Rectal smooth muscle tissue (tissue), 1 donor: ENCODE measurements around the gene FAM229B.
"Not testable (repeated sequence)": the region's sequence is repeated elsewhere in the genome, so short reads cannot be mapped to it uniquely, and the experiment has no call there.

Experiments used
- H3K27ac ChIP-seq: one replicate; pipeline ENCODE4 v1.7.0; 2013; ENCODE audit warnings: low read depth, low read length, inconsistent platforms
- H3K27me3 ChIP-seq: one replicate; pipeline ENCODE4 v1.7.0; 2013; ENCODE audit warnings: low read length; ENCODE audit not compliant: control insufficient read depth, insufficient read depth
- H3K36me3 ChIP-seq: one replicate; pipeline ENCODE4 v1.7.0; 2013; ENCODE audit warnings: low read length; ENCODE audit not compliant: control insufficient read depth, insufficient read depth
- H3K4me1 ChIP-seq: one replicate; pipeline ENCODE4 v1.7.0; 2013; ENCODE audit warnings: low read length; ENCODE audit not compliant: control insufficient read depth, insufficient read depth
- H3K4me3 ChIP-seq: one replicate; pipeline ENCODE4 v1.7.0; 2013; ENCODE audit warnings: low read length
- H3K9ac ChIP-seq: one replicate; pipeline ENCODE4 v1.7.0; 2013; ENCODE audit warnings: low read length

The FAM229B gene

GRCh38 chr6:112087136-112087911, at the start of gene FAM229B, which contains the start of gene TUBE1:
FAM229B (plus strand) TSS chr6:112087591; CDS start chr6:112099284, 11,693 bp downstream.
TUBE1 (minus strand) TSS chr6:112087482; CDS start chr6:112087434, 48 bp downstream.
- H3K4me3 ChIP-seq: peak within 1 kb of the TSS; percentile 93
- H3K36me3 ChIP-seq: peaks cover 4% of the 10 kb centered on the region
- H3K4me1 ChIP-seq: peaks cover 5% of the 10 kb centered on the region
- peak within 1 kb of the TSS; percentile 84 for H3K27ac ChIP-seq
- H3K9ac ChIP-seq: peak within 1 kb of the TSS; percentile 68
- no peaks in the 10 kb centered on the region for H3K27me3 ChIP-seq

GRCh38 chr6:112037783-112038216, 49.6 kb upstream of the FAM229B start:
- H3K27me3 ChIP-seq: peaks cover 2% of the 10 kb centered on the region
- H3K27ac ChIP-seq: no peak overlapping the region
- H3K4me3 ChIP-seq: no peak overlapping the region
- peaks cover 5% of the 10 kb centered on the region for H3K4me1 ChIP-seq
- H3K36me3 ChIP-seq: no peaks in the 10 kb centered on the region
- no peak overlapping the region for H3K9ac ChIP-seq

GRCh38 chr6:112038268-112038667, 49.1 kb upstream of the FAM229B start:
- no peak overlapping the region for H3K9ac ChIP-seq
- no peaks in the 10 kb centered on the region for H3K36me3 ChIP-seq
- H3K4me3 ChIP-seq: no peak overlapping the region
- H3K27me3 ChIP-seq: peaks cover 2% of the 10 kb centered on the region
- H3K27ac ChIP-seq: no peak overlapping the region
- H3K4me1 ChIP-seq: peaks cover 5% of the 10 kb centered on the region

- Histone ChIP-seq H3K4me3 (no peak overlapping the region), H3K4me1 (peaks cover 6% of the 10 kb centered on the region), H3K36me3 (no peaks in the 10 kb centered on the region), H3K27ac (no peak overlapping the region), H3K9ac (no peak overlapping the region), H3K27me3 (peaks cover 2% of the 10 kb centered on the region)
Observed at GRCh38 chr6:112038756-112039430, 48.5 kb upstream of the FAM229B start.

- Histone ChIP-seq H3K27ac (no peak overlapping the region), H3K27me3 (peaks cover 2% of the 10 kb centered on the region), H3K36me3 (no peaks in the 10 kb centered on the region), H3K4me3 (no peak overlapping the region), H3K9ac (no peak overlapping the region), H3K4me1 (peaks cover 11% of the 10 kb centered on the region)
Observed at GRCh38 chr6:112039431-112039770, 48.0 kb upstream of the FAM229B start.

- H3K36me3 ChIP-seq: no peaks in the 10 kb centered on the region
- peaks cover 15% of the 10 kb centered on the region for H3K4me1 ChIP-seq
- H3K27ac ChIP-seq: no peak overlapping the region
- no peak overlapping the region for H3K4me3 ChIP-seq
- H3K9ac ChIP-seq: no peak overlapping the region
- peaks cover 2% of the 10 kb centered on the region for H3K27me3 ChIP-seq
Observed at GRCh38 chr6:112040956-112041355, 46.4 kb upstream of the FAM229B start.

GRCh38 chr6:112041535-112041934, 45.9 kb upstream of the FAM229B start:
- Histone ChIP-seq H3K4me1 (peaks cover 15% of the 10 kb centered on the region), H3K9ac (no peak overlapping the region), H3K27ac (no peak overlapping the region), H3K36me3 (no peaks in the 10 kb centered on the region), H3K27me3 (peaks cover 2% of the 10 kb centered on the region), H3K4me3 (no peak overlapping the region)

GRCh38 chr6:112043032-112044007, 44.1 kb upstream of the FAM229B start:
- H3K4me1 ChIP-seq: peaks cover 12% of the 10 kb centered on the region
- H3K27me3 ChIP-seq: peaks cover under 1% of the 10 kb centered on the region
- H3K27ac ChIP-seq: peak overlapping the region; percentile 80
- H3K9ac ChIP-seq: peak overlapping the region; percentile 47
- H3K36me3 ChIP-seq: no peaks in the 10 kb centered on the region
- peak overlapping the region; percentile 87 for H3K4me3 ChIP-seq

GRCh38 chr6:112044196-112044595, 43.2 kb upstream of the FAM229B start:
- Histone ChIP-seq H3K9ac (no peak overlapping the region), H3K4me1 (peaks cover 12% of the 10 kb centered on the region), H3K4me3 (no peak overlapping the region), H3K27me3 (no peaks in the 10 kb centered on the region), H3K27ac (no peak overlapping the region), H3K36me3 (no peaks in the 10 kb centered on the region)

- Histone ChIP-seq H3K9ac (no peak overlapping the region), H3K4me3 (no peak overlapping the region), H3K27me3 (no peaks in the 10 kb centered on the region), H3K36me3 (no peaks in the 10 kb centered on the region), H3K27ac (peak overlapping the region; percentile 34), H3K4me1 (peaks cover 12% of the 10 kb centered on the region)
Observed at GRCh38 chr6:112044856-112045255, 42.5 kb upstream of the FAM229B start.

GRCh38 chr6:112047523-112047922, 39.9 kb upstream of the FAM229B start:
- H3K27ac ChIP-seq, H3K4me3 ChIP-seq, H3K27me3 ChIP-seq, H3K36me3 ChIP-seq, H3K9ac ChIP-seq: not testable (repeated sequence)
- peaks cover 12% of the 10 kb centered on the region for H3K4me1 ChIP-seq
